ENCODE data around the gene GPR158.

- TF ChIP-seq CTCF (IDR thresholded peaks at IDR 0.05; ENCODE audit: insufficient read depth, low read length): no peak
- TF ChIP-seq POLR2AphosphoS5 (IDR thresholded peaks at IDR 0.05; ENCODE audit: low read depth): no peak
- no peak for TF ChIP-seq SPI1 (IDR thresholded peaks at IDR 0.05; ENCODE audit: borderline replicate concordance, low read depth)
- TF ChIP-seq REST (IDR thresholded peaks at IDR 0.05; ENCODE audit: insufficient replicate concordance, low read depth): no peak
- TF ChIP-seq GABPA (IDR thresholded peaks at IDR 0.05; ENCODE audit: low read depth): no peak
These were observed 398.5 kb downstream of the GPR158 start for GRCh38 chr10:25573316-25573715.

All from HL-60 (cell line).